ENCODE measurements around the gene ANKRD53.

Gene ANKRD53

GRCh38 chr2:70956141-70956540 lies 22.3 kb upstream of the ANKRD53 start:
- no peak for DNase-seq (ENCODE audit: low spot score)
- TF ChIP-seq CTCF (IDR thresholded peaks at IDR 0.05; ENCODE audit: borderline replicate concordance, control extremely low read depth, extremely low read depth, insufficient read depth, missing control alignments) = no peak
- in situ Hi-C loops (cut with MboI; ENCODE audit: low sequenced_read_pairs, unreplicated experiment) = no loop called here

- TF ChIP-seq CTCF (IDR thresholded peaks at IDR 0.05; ENCODE audit: borderline replicate concordance, control extremely low read depth, extremely low read depth, insufficient read depth, missing control alignments) = no peak
- in situ Hi-C loops (cut with MboI; ENCODE audit: low sequenced_read_pairs, unreplicated experiment) = no loop called here
- no peak for DNase-seq (ENCODE audit: low spot score)
Observed at GRCh38 chr2:70957798-70958197, 20.6 kb upstream of the ANKRD53 start.

- in situ Hi-C loops (cut with MboI; ENCODE audit: low sequenced_read_pairs, unreplicated experiment) = no loop called here
- TF ChIP-seq CTCF (IDR thresholded peaks at IDR 0.05; ENCODE audit: borderline replicate concordance, control extremely low read depth, extremely low read depth, insufficient read depth, missing control alignments) = no peak
- DNase-seq (ENCODE audit: low spot score) = no peak
Observed at GRCh38 chr2:70958759-70959158, 19.7 kb upstream of the ANKRD53 start.

GRCh38 chr2:70959271-70959761 lies 19.1 kb upstream of the ANKRD53 start:
- in situ Hi-C loops (cut with MboI; ENCODE audit: low sequenced_read_pairs, unreplicated experiment) = no loop called here
- no peak for TF ChIP-seq CTCF (IDR thresholded peaks at IDR 0.05; ENCODE audit: borderline replicate concordance, control extremely low read depth, extremely low read depth, insufficient read depth, missing control alignments)
- peak; percentile 15 for DNase-seq (ENCODE audit: low spot score)

GRCh38 chr2:70959851-70960832 lies 18.3 kb upstream of the ANKRD53 start:
- TF ChIP-seq CTCF (IDR thresholded peaks at IDR 0.05; ENCODE audit: borderline replicate concordance, control extremely low read depth, extremely low read depth, insufficient read depth, missing control alignments) = no peak
- in situ Hi-C loops (cut with MboI; ENCODE audit: low sequenced_read_pairs, unreplicated experiment) = no loop called here
- DNase-seq (ENCODE audit: low spot score) = peak; percentile 21

- in situ Hi-C loops (cut with MboI; ENCODE audit: low sequenced_read_pairs, unreplicated experiment) = no loop called here
- DNase-seq (ENCODE audit: low spot score) = peak; percentile 18
- TF ChIP-seq CTCF (IDR thresholded peaks at IDR 0.05; ENCODE audit: borderline replicate concordance, control extremely low read depth, extremely low read depth, insufficient read depth, missing control alignments) = no peak
Observed at GRCh38 chr2:70960833-70961647, 17.4 kb upstream of the ANKRD53 start.

Measured in GM13976 (cell line).